OCI-LY7 (cell line): ENCODE measurements around the gene DELE1. TPM values are rescaled to one million over a fixed set of nuclear protein-coding genes. Genes with fewer than 3 reads are reported as not detected.

Experiments used
- BruUV-seq: library from RNA; stranded (reverse); fragments of 400-500 nt; replicated peaks from 2 replicates; lab custom pipeline; 2021; lab: Mats Ljungman, UMichigan
- CTCF ChIA-PET: fragments of 300-600 bp; sonication (Branson Sonifier 250); formaldehyde crosslinking; loops from one replicate; lab custom pipeline; 2022; ENCODE audit warnings: antibody characterized with exemption; ENCODE audit not compliant: unreplicated experiment; lab: Charles Lee
- POLR2A ChIA-PET: fragments of 300-600 bp; sonication (Branson Sonifier 250); formaldehyde crosslinking; loops from one replicate; lab custom pipeline; 2022; ENCODE audit warnings: antibody characterized with exemption; lab: Charles Lee
- DNase-seq: peaks from one replicate; pipeline ENCODE4 v3.0.0-alpha.2; 2015; ENCODE audit warnings: low spot score
- H2AFZ ChIP-seq: fragments of 200-600 bp; sonication (generic), shearing (Covaris generic); 2 replicates; pipeline ENCODE4 v1.6.1; 2014; ENCODE audit warnings: mild to moderate bottlenecking, antibody characterized with exemption, low read length, moderate library complexity
- H3K27ac ChIP-seq: fragments of 200-600 bp; sonication (generic); 2 replicates; pipeline ENCODE4 v1.5.1; 2014; ENCODE audit warnings: mixed run types, low read depth, mild to moderate bottlenecking, moderate library complexity, low read length, inconsistent platforms; ENCODE audit not compliant: poor library complexity, severe bottlenecking
- H3K36me3 ChIP-seq: fragments of 200-600 bp; sonication (generic); 2 replicates; pipeline ENCODE4 v1.6.1; 2014; ENCODE audit warnings: mild to moderate bottlenecking, antibody characterized with exemption, low read length, moderate library complexity, mixed read lengths; ENCODE audit not compliant: insufficient read depth
- H3K4me1 ChIP-seq: fragments of 200-600 bp; sonication (generic); 2 replicates; pipeline ENCODE4 v1.5.1; 2014; ENCODE audit warnings: mild to moderate bottlenecking, low read length; ENCODE audit not compliant: insufficient read depth, poor library complexity, severe bottlenecking
- H3K4me2 ChIP-seq: fragments of 200-600 bp; sonication (generic); 2 replicates; pipeline ENCODE4 v1.6.1; 2014; ENCODE audit warnings: mild to moderate bottlenecking, low read length
- H3K4me3 ChIP-seq: fragments of 200-600 bp; sonication (generic); 2 replicates; pipeline ENCODE4 v1.5.1; 2014; ENCODE audit warnings: mild to moderate bottlenecking, low read depth, low read length; ENCODE audit not compliant: poor library complexity, severe bottlenecking
- H3K79me2 ChIP-seq: fragments of 200-600 bp; sonication (generic); 2 replicates; pipeline ENCODE4 v1.6.1; 2016; ENCODE audit warnings: low read depth, mild to moderate bottlenecking, low read length, moderate library complexity, mixed read lengths; ENCODE audit not compliant: insufficient read depth
- H3K9me2 ChIP-seq: fragments of 200-600 bp; sonication (generic); 2 replicates; pipeline ENCODE4 v1.6.1; 2016; ENCODE audit warnings: mild to moderate bottlenecking, low read length, mixed read lengths; ENCODE audit not compliant: insufficient read depth
- H3K9me3 ChIP-seq: fragments of 200-600 bp; sonication (generic); 2 replicates; pipeline ENCODE4 v1.6.1; 2014; ENCODE audit warnings: mild to moderate bottlenecking, mixed run types, low read length, mixed read lengths
- H4K20me1 ChIP-seq: fragments of 200-600 bp; sonication (generic); 2 replicates; pipeline ENCODE4 v1.6.1; 2014; ENCODE audit warnings: mild to moderate bottlenecking, antibody characterized with exemption, low read length, moderate library complexity, mixed read lengths; ENCODE audit not compliant: insufficient read depth
- EZH2phosphoT487 ChIP-seq: fragments of 200-600 bp; sonication (generic); IDR thresholded peaks from 2 replicates; pipeline ENCODE4 v1.6.1; 2018; ENCODE audit warnings: low read depth, borderline replicate concordance, mild to moderate bottlenecking, mixed run types, antibody characterized with exemption, low read length, moderate library complexity, mixed read lengths
- intact Hi-C: fragments of 100-400 bp; cut with micrococcal nuclease; formaldehyde crosslinking; loops from one replicate; pipeline ENCODE4 v1.10.0; 2022; ENCODE audit not compliant: unreplicated experiment
- total RNA-seq, 2 experiments: library from RNA; depleted of rRNA in 1 of 2; stranded (reverse); fragments of >200 nt in 1 of 2; shearing (Covaris generic) in 1 of 2; gene quantifications; 2 replicates each; pipeline ENCODE4 v1.2.3, GENCODE V29; 2014 to 2022
- TF ChIP-seq, protein P1 (sequence below): fragments of 200-600 bp; sonication (generic); conservative IDR thresholded peaks from 2 replicates; pipeline ENCODE4 v1.5.1; 2014; ENCODE audit warnings: mild to moderate bottlenecking, antibody characterized with exemption, low read length, moderate library complexity, mixed read lengths

The DELE1 gene
- total RNA-seq, 2 experiments from 2014 or later = 78.5 to 81.2 TPM

DNA sequence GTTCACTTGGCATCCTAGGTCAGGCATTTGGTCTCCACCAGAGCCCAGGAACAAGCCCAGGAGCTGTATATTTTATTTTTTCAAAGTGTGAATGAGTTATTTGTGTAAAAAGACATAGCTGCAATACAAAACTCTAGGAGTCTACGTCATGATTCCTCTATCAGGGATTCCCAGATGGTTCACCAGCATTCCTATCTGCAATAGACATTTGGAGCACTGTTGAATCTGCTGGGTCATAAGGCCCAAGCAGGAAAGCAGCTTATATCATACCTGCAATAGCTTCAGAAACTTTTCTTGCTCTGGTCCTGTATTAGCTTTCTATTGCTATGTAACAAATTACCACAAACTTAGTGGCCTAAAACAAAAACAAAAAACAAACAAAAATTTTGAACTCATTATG lies 16.7 kb upstream of the DELE1 start:
- Histone ChIP-seq H3K9me3 (no peaks in the 10 kb centered on the region), H3K27ac (no peak overlapping the region), H3K4me2 (no peak overlapping the region), H3K4me3 (no peak overlapping the region), H3K36me3 (no peaks in the 10 kb centered on the region), H3K9me2 (no peaks in the 10 kb centered on the region), H3K4me1 (no peaks in the 10 kb centered on the region), H3K79me2 (no peaks in the 10 kb centered on the region), H4K20me1 (no peaks in the 10 kb centered on the region), H2AFZ (no peak overlapping the region)
- TF ChIP-seq EZH2phosphoT487 = no peak
- TF ChIP-seq, protein P1, sequence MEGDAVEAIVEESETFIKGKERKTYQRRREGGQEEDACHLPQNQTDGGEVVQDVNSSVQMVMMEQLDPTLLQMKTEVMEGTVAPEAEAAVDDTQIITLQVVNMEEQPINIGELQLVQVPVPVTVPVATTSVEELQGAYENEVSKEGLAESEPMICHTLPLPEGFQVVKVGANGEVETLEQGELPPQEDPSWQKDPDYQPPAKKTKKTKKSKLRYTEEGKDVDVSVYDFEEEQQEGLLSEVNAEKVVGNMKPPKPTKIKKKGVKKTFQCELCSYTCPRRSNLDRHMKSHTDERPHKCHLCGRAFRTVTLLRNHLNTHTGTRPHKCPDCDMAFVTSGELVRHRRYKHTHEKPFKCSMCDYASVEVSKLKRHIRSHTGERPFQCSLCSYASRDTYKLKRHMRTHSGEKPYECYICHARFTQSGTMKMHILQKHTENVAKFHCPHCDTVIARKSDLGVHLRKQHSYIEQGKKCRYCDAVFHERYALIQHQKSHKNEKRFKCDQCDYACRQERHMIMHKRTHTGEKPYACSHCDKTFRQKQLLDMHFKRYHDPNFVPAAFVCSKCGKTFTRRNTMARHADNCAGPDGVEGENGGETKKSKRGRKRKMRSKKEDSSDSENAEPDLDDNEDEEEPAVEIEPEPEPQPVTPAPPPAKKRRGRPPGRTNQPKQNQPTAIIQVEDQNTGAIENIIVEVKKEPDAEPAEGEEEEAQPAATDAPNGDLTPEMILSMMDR = no peak
- BruUV-seq = no TSS peak
- intact Hi-C loops = no loop called here
- POLR2A ChIA-PET = interaction anchor here (0.7 to 1.3 kb wide), 4 partner anchors 9 to 63 kb away, joined by 3 to 9 read pairs (median 3); no protein-coding TSS in a partner anchor
- CTCF ChIA-PET = no interaction called here
- no peak for DNase-seq

DNA sequence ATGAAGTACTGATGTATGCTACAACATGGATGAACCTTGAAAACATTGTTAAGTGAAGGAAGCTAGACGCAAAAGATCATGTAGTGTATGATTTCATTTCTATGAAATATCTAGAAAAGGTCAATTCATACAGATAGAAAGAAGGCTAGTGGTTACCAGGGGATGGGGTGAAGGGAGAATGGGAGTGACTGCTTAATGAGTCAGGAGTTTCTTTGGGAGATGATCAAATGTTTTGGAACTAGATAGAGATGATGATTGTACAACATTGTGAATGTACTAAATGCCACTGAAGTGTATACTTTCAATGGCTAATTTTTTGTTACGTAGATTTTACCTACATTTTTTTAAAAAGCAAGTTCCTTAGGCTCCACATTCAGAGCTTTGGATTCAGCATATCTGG lies 14.9 kb upstream of the DELE1 start:
- CTCF ChIA-PET = no interaction called here
- Histone ChIP-seq H2AFZ (no peak overlapping the region), H3K36me3 (no peaks in the 10 kb centered on the region), H3K79me2 (no peaks in the 10 kb centered on the region), H3K27ac (no peak overlapping the region), H4K20me1 (no peaks in the 10 kb centered on the region), H3K4me2 (no peak overlapping the region), H3K9me2 (no peaks in the 10 kb centered on the region), H3K9me3 (no peaks in the 10 kb centered on the region), H3K4me1 (peaks cover 5% of the 10 kb centered on the region), H3K4me3 (no peak overlapping the region)
- BruUV-seq = no TSS peak
- no peak for DNase-seq
- no peak for TF ChIP-seq EZH2phosphoT487
- TF ChIP-seq, protein P1 = no peak
- intact Hi-C loops = no loop called here
- POLR2A ChIA-PET = no interaction called here

DNA sequence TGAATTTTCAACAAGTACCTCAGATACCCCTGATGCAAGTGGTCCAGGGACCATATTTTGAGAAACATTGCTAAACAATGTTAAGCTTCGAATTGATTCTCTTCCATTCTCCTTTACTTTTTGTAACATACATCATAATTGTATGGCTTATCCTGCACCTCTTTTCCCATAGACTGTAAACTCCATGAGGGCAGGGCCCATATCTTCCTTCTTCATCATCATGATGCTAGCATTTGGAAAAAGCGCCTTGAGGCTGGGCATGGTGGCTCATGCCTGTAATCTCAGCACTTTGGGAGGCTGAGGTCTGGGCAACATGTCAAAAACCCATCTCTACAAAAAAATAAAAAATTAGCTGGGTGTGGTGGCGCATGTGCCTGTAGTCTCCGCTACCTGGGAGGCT lies 14.5 kb upstream of the DELE1 start:
- no peaks in the 10 kb centered on the region for H3K9me2 ChIP-seq
- no peak overlapping the region for H3K4me2 ChIP-seq
- H3K4me1 ChIP-seq = peaks cover 9% of the 10 kb centered on the region
- no TSS peak for BruUV-seq
- intact Hi-C loops = no loop called here
- CTCF ChIA-PET = no interaction called here
- no peaks in the 10 kb centered on the region for H3K36me3 ChIP-seq
- no peaks in the 10 kb centered on the region for H3K9me3 ChIP-seq
- no peak overlapping the region for H3K27ac ChIP-seq
- no peak overlapping the region for H3K4me3 ChIP-seq
- H2AFZ ChIP-seq = no peak overlapping the region
- no peaks in the 10 kb centered on the region for H4K20me1 ChIP-seq
- H3K79me2 ChIP-seq = no peaks in the 10 kb centered on the region
- DNase-seq = no peak
- POLR2A ChIA-PET = no interaction called here
- TF ChIP-seq EZH2phosphoT487 = no peak
- TF ChIP-seq, protein P1 = no peak
